Endothelial cell of umbilical vein (primary cell): ENCODE measurements around the gene MIPEP. TPM values are rescaled to one million over a fixed set of nuclear protein-coding genes. Genes with fewer than 3 reads are reported as not detected.
A peak's percentile ranks its signal among the peaks of the same experiment; 100 is the strongest.

ENCODE experiments used
- BruUV-seq: library from RNA; stranded (reverse); fragments of 400-500 nt; replicated peaks from 2 replicates; lab custom pipeline; 2021; lab: Mats Ljungman, UMichigan
- CTCF ChIA-PET: fragments of 300-600, 350-600 bp; sonication (Branson Sonifier 250); formaldehyde crosslinking; loops from one replicate; lab custom pipeline; 2021; ENCODE audit warnings: antibody characterized with exemption, inconsistent platforms; lab: Charles Lee
- POLR2A ChIA-PET: fragments of 300-600, 350-600 bp; sonication (Branson Sonifier 250); formaldehyde crosslinking; loops from one replicate; lab custom pipeline; 2021; ENCODE audit warnings: antibody characterized with exemption, inconsistent platforms; lab: Charles Lee
- DNase-seq: peaks from one replicate; pipeline ENCODE4 v3.0.0-alpha.2; 2011; ENCODE audit warnings: low read depth, low spot score
- FAIRE-seq: peaks from 2 replicates; lab custom pipeline; 2011; peaks lifted over from hg19 to GRCh38; lab: Jason Lieb, UNC
- H2AFZ ChIP-seq: 2 replicates; pipeline ENCODE4 v1.6.0; 2012; ENCODE audit warnings: low read depth, low read length, control low read depth, inconsistent platforms
- H3K27ac ChIP-seq: 2 replicates; pipeline ENCODE4 v1.5.1; 2011; ENCODE audit warnings: low read depth, mild to moderate bottlenecking, control low read depth, low read length, moderate library complexity; ENCODE audit not compliant: insufficient read depth
- H3K27me3 ChIP-seq, 2 experiments: 2 replicates each; pipeline versions ENCODE4 v1.6.0 to v1.6.1; 2011; ENCODE audit warnings: low read length in 2 of 2, mixed read lengths in 1 of 2; ENCODE audit not compliant: control insufficient read depth in 2 of 2, insufficient read depth in 2 of 2
- H3K36me3 ChIP-seq, 2 experiments: 2 replicates in 1 of 2; 3 replicates in 1 of 2; pipeline ENCODE4 v1.5.1; 2011; ENCODE audit warnings: low read length in 2 of 2, mild to moderate bottlenecking in 1 of 2, moderate library complexity in 1 of 2; ENCODE audit not compliant: control insufficient read depth in 2 of 2, insufficient read depth in 2 of 2; ENCODE audit errors: extremely low read depth in 1 of 2
- H3K4me1 ChIP-seq: 3 replicates; pipeline ENCODE4 v1.5.1; 2011; ENCODE audit warnings: mild to moderate bottlenecking, low read length; ENCODE audit not compliant: control insufficient read depth, insufficient read depth; ENCODE audit errors: extremely low read depth
- H3K4me2 ChIP-seq: 2 replicates; pipeline ENCODE4 v1.6.1; 2011; ENCODE audit warnings: low read length, control low read depth, mixed read lengths; ENCODE audit not compliant: insufficient read depth
- H3K4me3 ChIP-seq, 3 experiments: fragments of 200-600 bp in 1 of 3; sonication (generic), shearing (Covaris generic) in 1 of 3; replicated peaks in 1 of 3; 2 replicates each; pipeline ENCODE4 v1.5.1; 2011 to 2016; ENCODE audit warnings: control low read depth in 3 of 3, low read length in 3 of 3, mild to moderate bottlenecking in 2 of 3, inconsistent platforms in 1 of 3, low read depth in 1 of 3, moderate library complexity in 1 of 3; ENCODE audit not compliant: insufficient read depth in 1 of 3
- H3K79me2 ChIP-seq: 2 replicates; pipeline ENCODE4 v1.6.0; 2012; ENCODE audit warnings: low read length, inconsistent platforms; ENCODE audit not compliant: control insufficient read depth, insufficient read depth
- H3K9ac ChIP-seq: replicated peaks from 2 replicates; pipeline ENCODE3; 2011; ENCODE audit warnings: low read length, control low read depth; ENCODE audit not compliant: insufficient read depth; ENCODE audit errors: extremely low read depth
- H3K9me1 ChIP-seq: replicated peaks from 3 replicates; pipeline ENCODE4 v1.6.0; 2011; ENCODE audit warnings: mild to moderate bottlenecking, low read length; ENCODE audit not compliant: control insufficient read depth, insufficient read depth; ENCODE audit errors: extremely low read depth
- H3K9me3 ChIP-seq: replicated peaks from 2 replicates; pipeline ENCODE4 v1.5.1; 2012; ENCODE audit warnings: low read length, inconsistent platforms; ENCODE audit not compliant: control insufficient read depth, insufficient read depth
- H4K20me1 ChIP-seq: replicated peaks from 2 replicates; pipeline ENCODE3; 2011; ENCODE audit warnings: mild to moderate bottlenecking, low read length; ENCODE audit not compliant: control insufficient read depth, insufficient read depth; ENCODE audit errors: extremely low read depth
- EZH2 ChIP-seq: IDR thresholded peaks from 2 replicates; pipeline ENCODE4 v1.6.1; 2012; ENCODE audit warnings: borderline replicate concordance, low read depth, mild to moderate bottlenecking, moderate library complexity, low read length, inconsistent platforms; ENCODE audit not compliant: severe bottlenecking
- FOS ChIP-seq: IDR thresholded peaks from 2 replicates; pipeline ENCODE4 v1.6.1; 2011; ENCODE audit warnings: mild to moderate bottlenecking, low read length, moderate library complexity, borderline replicate concordance; ENCODE audit not compliant: insufficient read depth
- JUN ChIP-seq: IDR thresholded peaks from 2 replicates; pipeline ENCODE4 v1.6.1; 2011; ENCODE audit warnings: borderline replicate concordance, low read depth; ENCODE audit not compliant: insufficient read length, insufficient read depth
- POLR2AphosphoS5 ChIP-seq: IDR thresholded peaks from 2 replicates; pipeline ENCODE4 v1.6.1; 2012; ENCODE audit warnings: low read depth, mild to moderate bottlenecking, control low read depth, low read length, moderate library complexity; ENCODE audit not compliant: insufficient read depth
- dilution Hi-C: fragments of 300-500 bp; cut with MboI; formaldehyde crosslinking; loops from one replicate; pipeline ENCODE4 v1.15.0; 2019; ENCODE audit warnings: low sequenced_read_pairs; ENCODE audit not compliant: extremely low pct_ligation_motif_present
- intact Hi-C: fragments of 100-400 bp; cut with micrococcal nuclease; formaldehyde crosslinking; loops from one replicate; pipeline ENCODE4 v1.10.0; 2022
- polyA plus RNA-seq, 4 experiments: library from polyadenylated mRNA; depleted of rRNA in 3 of 4; stranded (reverse) in 3 of 4; unstranded in 1 of 4; fragments of >200 nt; gene quantifications; 2 replicates each; pipeline versions ENCODE4 v1.2.1 to v1.2.3, GENCODE V29; 2011 to 2012; ENCODE audit warnings: missing spikeins in 1 of 4
- total RNA-seq: library from RNA; stranded (reverse); gene quantifications from 2 replicates; pipeline ENCODE4 v1.2.3, GENCODE V29; 2021
- TF ChIP-seq, protein P1 (sequence below), 2 donors: IDR thresholded peaks; 1 replicate in 1 of 2; 2 replicates in 1 of 2; pipeline ENCODE4 v1.5.1; 2011; ENCODE audit warnings: low read length in 2 of 2, mild to moderate bottlenecking in 2 of 2, moderate library complexity in 2 of 2, control low read depth in 1 of 2, inconsistent platforms in 1 of 2, low read depth in 1 of 2; ENCODE audit not compliant: insufficient read depth in 1 of 2; ENCODE audit errors: extremely low read depth in 1 of 2

MIPEP gene
- total and polyA plus RNA-seq, 2 donors (not counting 3 experiments of a cell fraction or from before 2014, with no cell fraction given) = 12.4 to 19.2 TPM

- peak overlapping the region; percentile 53 for H2AFZ ChIP-seq
- H4K20me1 ChIP-seq = no peaks in the 10 kb centered on the region
- no peaks in the 10 kb centered on the region for H3K79me2 ChIP-seq
- no peaks in the 10 kb centered on the region for H3K36me3 ChIP-seq
- POLR2A ChIA-PET = no interaction called here
- CTCF ChIA-PET = interaction anchor here (0.6 to 2.5 kb wide), 17 partner anchors 9 to 312 kb away, joined by 3 to 137 read pairs (median 5); no protein-coding TSS in a partner anchor
- no peak for TF ChIP-seq EZH2
- TF ChIP-seq, protein P1, sequence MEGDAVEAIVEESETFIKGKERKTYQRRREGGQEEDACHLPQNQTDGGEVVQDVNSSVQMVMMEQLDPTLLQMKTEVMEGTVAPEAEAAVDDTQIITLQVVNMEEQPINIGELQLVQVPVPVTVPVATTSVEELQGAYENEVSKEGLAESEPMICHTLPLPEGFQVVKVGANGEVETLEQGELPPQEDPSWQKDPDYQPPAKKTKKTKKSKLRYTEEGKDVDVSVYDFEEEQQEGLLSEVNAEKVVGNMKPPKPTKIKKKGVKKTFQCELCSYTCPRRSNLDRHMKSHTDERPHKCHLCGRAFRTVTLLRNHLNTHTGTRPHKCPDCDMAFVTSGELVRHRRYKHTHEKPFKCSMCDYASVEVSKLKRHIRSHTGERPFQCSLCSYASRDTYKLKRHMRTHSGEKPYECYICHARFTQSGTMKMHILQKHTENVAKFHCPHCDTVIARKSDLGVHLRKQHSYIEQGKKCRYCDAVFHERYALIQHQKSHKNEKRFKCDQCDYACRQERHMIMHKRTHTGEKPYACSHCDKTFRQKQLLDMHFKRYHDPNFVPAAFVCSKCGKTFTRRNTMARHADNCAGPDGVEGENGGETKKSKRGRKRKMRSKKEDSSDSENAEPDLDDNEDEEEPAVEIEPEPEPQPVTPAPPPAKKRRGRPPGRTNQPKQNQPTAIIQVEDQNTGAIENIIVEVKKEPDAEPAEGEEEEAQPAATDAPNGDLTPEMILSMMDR (IDR thresholded peaks at IDR 0.05; ENCODE audit: extremely low read depth in 1 of 2, insufficient read depth in 1 of 2, low read depth in 1 of 2, low read length in 2 of 2) = peak; percentile 58 to 59
- DNase-seq (peak; percentile 65), FAIRE-seq (no peak)
- H3K4me3 ChIP-seq = no peak overlapping the region
- H3K9ac ChIP-seq = peak overlapping the region; percentile 26
- no peaks in the 10 kb centered on the region for H3K9me3 ChIP-seq
- no TSS peak for BruUV-seq
- peak overlapping the region; percentile 62 for H3K27ac ChIP-seq
- no peaks in the 10 kb centered on the region for H3K9me1 ChIP-seq
- dilution Hi-C loops = no loop called here
- H3K4me2 ChIP-seq = no peak overlapping the region
- peaks cover 16% of the 10 kb centered on the region for H3K4me1 ChIP-seq
- H3K27me3 ChIP-seq = peaks cover 10 to 12% of the 10 kb centered on the region in 2 experiments
- intact Hi-C loops = loop anchor here (1.0 to 5.0 kb wide), 5 partner anchors 39 to 307 kb away; no protein-coding TSS in a partner anchor
These were observed 32.3 kb upstream of the MIPEP start for GRCh38 chr13:23921451-23921888.

DNA sequence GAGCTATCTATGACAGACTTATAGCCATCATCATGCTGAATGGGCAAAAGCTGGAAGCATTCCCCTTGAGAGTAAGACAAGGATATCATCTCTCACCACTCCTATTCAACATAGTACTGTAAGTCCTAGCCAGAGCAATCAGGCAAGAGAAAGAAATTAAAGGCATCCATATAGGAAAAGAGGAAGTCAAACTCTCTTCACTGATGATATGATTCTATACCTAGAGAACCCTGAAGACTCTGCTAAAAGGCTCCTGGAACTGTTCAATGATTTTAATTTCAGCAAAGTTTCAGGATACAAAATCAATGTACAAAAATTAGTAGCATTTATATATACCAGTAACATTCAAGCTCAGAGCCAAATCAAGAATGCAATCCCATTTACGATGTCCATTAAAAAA is 29.8 kb upstream of the MIPEP start:
- no peaks in the 10 kb centered on the region for H3K36me3 ChIP-seq
- no peaks in the 10 kb centered on the region for H3K9me3 ChIP-seq
- H3K4me2 ChIP-seq = no peak overlapping the region
- H3K9me1 ChIP-seq = no peaks in the 10 kb centered on the region
- no peak for FAIRE-seq
- H3K4me1 ChIP-seq = peaks cover 16% of the 10 kb centered on the region
- dilution Hi-C loops (no loop called here), intact Hi-C loops (no loop called here)
- ChIA-PET POLR2A (no interaction called here), CTCF (interaction anchor here (1.0 to 6.2 kb wide), 3 partner anchors 19 to 309 kb away, joined by 3 to 72 read pairs (median 20); no protein-coding TSS in a partner anchor)
- DNase-seq = no peak
- BruUV-seq = no TSS peak
- H3K27ac ChIP-seq = no peak overlapping the region
- H4K20me1 ChIP-seq = no peaks in the 10 kb centered on the region
- peaks cover 10 to 12% of the 10 kb centered on the region in 2 experiments for H3K27me3 ChIP-seq
- no peak overlapping the region for H3K4me3 ChIP-seq
- H3K9ac ChIP-seq = no peak overlapping the region
- H2AFZ ChIP-seq = no peak overlapping the region
- H3K79me2 ChIP-seq = no peaks in the 10 kb centered on the region
- no peak for TF ChIP-seq FOS
- no peak for TF ChIP-seq JUN
- TF ChIP-seq, protein P1 (IDR thresholded peaks at IDR 0.05; ENCODE audit: extremely low read depth in 1 of 2, insufficient read depth in 1 of 2, low read depth in 1 of 2, low read length in 2 of 2) = no peak
- TF ChIP-seq POLR2AphosphoS5 = no peak
